IMR-90 (cell line): ENCODE measurements around the gene HOXD13. TPM values are rescaled to one million over a fixed set of nuclear protein-coding genes. Genes with fewer than 3 reads are reported as not detected.

Experiments
- ATAC-seq: fragments of 200-7000 bp; cut with Tn5 transposase; 2 replicates; pipeline ENCODE4 v1.9.1; 2020; ENCODE audit warnings: low read depth, mild to moderate bottlenecking, moderate library complexity
- BruUV-seq: library from RNA; stranded (reverse); fragments of 400-500 nt; replicated peaks from 2 replicates; lab custom pipeline; 2021; lab: Mats Ljungman, UMichigan
- CTCF ChIA-PET: fragments of 300-600 bp; formaldehyde crosslinking; extraction: SDS; loops from one replicate; lab custom pipeline; 2021; ENCODE audit warnings: antibody characterized with exemption; lab: Yijun Ruan, JAX
- POLR2A ChIA-PET: fragments of 300-600 bp; sonication (Branson Sonifier 250); formaldehyde crosslinking; loops from one replicate; lab custom pipeline; 2022; ENCODE audit warnings: antibody characterized with exemption; ENCODE audit not compliant: unreplicated experiment; lab: Charles Lee
- DNase-seq: peaks from one replicate; pipeline ENCODE4 v3.0.0; 2013
- H2AFZ ChIP-seq: replicated peaks from 2 replicates; pipeline ENCODE3; 2013; ENCODE audit warnings: low read length, mild to moderate bottlenecking; ENCODE audit not compliant: poor library complexity
- H2AK5ac ChIP-seq: 2 replicates; pipeline ENCODE4 v1.6.1; 2013; ENCODE audit warnings: low read depth, low read length, inconsistent platforms
- H2AK9ac ChIP-seq: replicated peaks from 2 replicates; pipeline ENCODE3; 2013; ENCODE audit warnings: mild to moderate bottlenecking, low read depth, low read length, moderate library complexity; ENCODE audit not compliant: poor library complexity
- H2BK120ac ChIP-seq: 2 replicates; pipeline ENCODE4 v1.6.1; 2013; ENCODE audit warnings: low read depth, low read length, inconsistent platforms
- H2BK15ac ChIP-seq: 3 replicates; pipeline ENCODE4 v1.6.1; 2013; ENCODE audit warnings: low read depth, low read length, inconsistent platforms
- H2BK20ac ChIP-seq: 2 replicates; pipeline ENCODE4 v1.6.1; 2013; ENCODE audit warnings: low read depth, mild to moderate bottlenecking, inconsistent platforms, low read length, moderate library complexity
- H2BK5ac ChIP-seq: 2 replicates; pipeline ENCODE4 v1.6.1; 2013; ENCODE audit warnings: mild to moderate bottlenecking, low read depth, low read length, inconsistent platforms; ENCODE audit not compliant: poor library complexity, severe bottlenecking
- H3K14ac ChIP-seq: replicated peaks from 2 replicates; pipeline ENCODE4 v1.6.1; 2013; ENCODE audit warnings: low read depth, low read length, inconsistent platforms
- H3K18ac ChIP-seq: 2 replicates; pipeline ENCODE4 v1.6.1; 2013; ENCODE audit warnings: low read depth, low read length, control low read depth
- H3K23ac ChIP-seq: 2 replicates; pipeline ENCODE4 v1.6.1; 2013; ENCODE audit warnings: low read depth, low read length, inconsistent platforms
- H3K27ac ChIP-seq: 2 replicates; pipeline ENCODE4 v1.5.1; 2013; ENCODE audit warnings: mild to moderate bottlenecking, control low read depth, low read length; ENCODE audit not compliant: insufficient read depth
- H3K27me3 ChIP-seq: 2 replicates; pipeline ENCODE4 v1.6.1; 2013; ENCODE audit warnings: low read length; ENCODE audit not compliant: control insufficient read depth, insufficient read depth
- H3K36me3 ChIP-seq: 2 replicates; pipeline ENCODE4 v1.6.1; 2013; ENCODE audit warnings: low read length, mixed read lengths; ENCODE audit not compliant: control insufficient read depth, insufficient read depth
- H3K4ac ChIP-seq: 2 replicates; pipeline ENCODE4 v1.6.1; 2013; ENCODE audit warnings: low read depth, low read length, inconsistent platforms
- H3K4me1 ChIP-seq: 2 replicates; pipeline ENCODE4 v1.6.1; 2013; ENCODE audit warnings: low read length, mixed read lengths; ENCODE audit not compliant: control insufficient read depth, insufficient read depth
- H3K4me2 ChIP-seq: 2 replicates; pipeline ENCODE4 v1.6.1; 2013; ENCODE audit warnings: low read depth, mild to moderate bottlenecking, control low read depth, low read length, moderate library complexity
- H3K4me3 ChIP-seq: 2 replicates; pipeline ENCODE4 v1.5.1; 2013; ENCODE audit warnings: low read depth, mild to moderate bottlenecking, control low read depth, low read length, moderate library complexity; ENCODE audit not compliant: insufficient read depth
- H3K56ac ChIP-seq: 2 replicates; pipeline ENCODE4 v1.6.1; 2013; ENCODE audit warnings: low read length, inconsistent platforms; ENCODE audit not compliant: insufficient read depth; ENCODE audit errors: extremely low read depth
- H3K79me1 ChIP-seq, 2 experiments: 2 replicates each; pipeline ENCODE4 v1.6.1; 2013; ENCODE audit warnings: low read length in 2 of 2, inconsistent platforms in 1 of 2, low read depth in 1 of 2
- H3K9ac ChIP-seq: 2 replicates; pipeline ENCODE4 v1.6.1; 2013; ENCODE audit warnings: low read depth, low read length, control low read depth
- H3K9me1 ChIP-seq: 2 replicates; pipeline ENCODE4 v1.6.1; 2013; ENCODE audit warnings: low read length, inconsistent platforms; ENCODE audit not compliant: insufficient read depth
- H3K9me3 ChIP-seq: 2 replicates; pipeline ENCODE4 v1.6.1; 2013; ENCODE audit warnings: low read length; ENCODE audit not compliant: control insufficient read depth, insufficient read depth
- H4K20me1 ChIP-seq: 2 replicates; pipeline ENCODE4 v1.6.1; 2013; ENCODE audit warnings: low read length, inconsistent platforms; ENCODE audit not compliant: insufficient read depth
- H4K5ac ChIP-seq: 2 replicates; pipeline ENCODE4 v1.6.1; 2013; ENCODE audit warnings: mild to moderate bottlenecking, low read depth, low read length, control low read depth
- H4K8ac ChIP-seq, 2 experiments: 2 replicates each; pipeline ENCODE4 v1.6.1; 2013; ENCODE audit warnings: low read depth in 2 of 2, low read length in 2 of 2, control low read depth in 1 of 2, inconsistent platforms in 1 of 2
- H4K91ac ChIP-seq: 2 replicates; pipeline ENCODE4 v1.6.1; 2013; ENCODE audit warnings: low read depth, low read length, inconsistent platforms; ENCODE audit not compliant: insufficient read depth
- FOS ChIP-seq: fragments of 150-350 bp; IDR thresholded peaks from 2 replicates; pipeline ENCODE4 v1.6.1; 2016; ENCODE audit warnings: low read depth, low read length
- MAFK ChIP-seq: IDR thresholded peaks from 2 replicates; pipeline ENCODE4 v1.6.1; 2012; ENCODE audit warnings: low read depth, low read length, improper control_type of control experiment
- MAZ ChIP-seq: IDR thresholded peaks from 2 replicates; pipeline ENCODE4 v1.6.1; 2012; ENCODE audit warnings: low read depth, mild to moderate bottlenecking, low read length, improper control_type of control experiment, moderate library complexity, borderline replicate concordance
- MXI1 ChIP-seq: IDR thresholded peaks from 2 replicates; pipeline ENCODE4 v1.6.1; 2012; ENCODE audit warnings: low read depth, mild to moderate bottlenecking, low read length, moderate library complexity, borderline replicate concordance
- POLR2A ChIP-seq: IDR thresholded peaks from 2 replicates; pipeline ENCODE4 v1.6.1; 2012; ENCODE audit warnings: mild to moderate bottlenecking, low read depth, low read length
- RAD21 ChIP-seq: IDR thresholded peaks from 2 replicates; pipeline ENCODE4 v1.6.1; 2012; ENCODE audit warnings: low read length, improper control_type of control experiment
- SMC3 ChIP-seq: fragments of 150-350 bp; IDR thresholded peaks from 2 replicates; pipeline ENCODE4 v1.6.1; 2016; ENCODE audit warnings: low read depth, mild to moderate bottlenecking, antibody characterized with exemption, low read length, moderate library complexity
- WGBS, 2 experiments: methylation state at CpG; one replicate each; pipeline versions ENCODE4 v1.1.5 to v1.1.7; 2013; ENCODE audit warnings: missing lambda C conversion rate in 2 of 2; ENCODE audit not compliant: insufficient read length in 1 of 2; ENCODE audit errors: extremely low coverage in 2 of 2; 5-methylcytosine and 5-hydroxymethylcytosine counted together
- dilution Hi-C: fragments of 300-500 bp; cut with HindIII; formaldehyde crosslinking; loops from one replicate; pipeline ENCODE4 v1.14.3; 2018; ENCODE audit warnings: low sequenced_read_pairs; ENCODE audit not compliant: unreplicated experiment
- in situ Hi-C: fragments of 300-500 bp; cut with MboI; formaldehyde crosslinking; loops from 3 replicates; pipeline ENCODE4 v1.14.3; 2019; ENCODE audit warnings: low sequenced_read_pairs, inconsistent platforms, mixed read lengths
- intact Hi-C: fragments of 100-400 bp; cut with micrococcal nuclease; formaldehyde crosslinking; loops from 2 replicates; pipeline ENCODE4 v1.10.0; 2022
- polyA plus RNA-seq, 3 experiments: library from polyadenylated mRNA; depleted of rRNA; stranded (reverse); fragments of >200 nt; gene quantifications; 2 replicates each; pipeline ENCODE4 v1.2.3, GENCODE V29; 2012; ENCODE audit warnings: low replicate concordance in 1 of 3
- total RNA-seq: library from RNA; depleted of rRNA; stranded (reverse); fragments of >200 nt; gene quantifications from 2 replicates; pipeline ENCODE4 v1.2.3, GENCODE V29; 2012
- TF ChIP-seq, protein P1 (sequence below): fragments of 150-350 bp; IDR thresholded peaks from 2 replicates; pipeline ENCODE4 v1.6.1; 2017; ENCODE audit warnings: mild to moderate bottlenecking, antibody characterized with exemption, low read length, low read depth

Gene HOXD13
- total and polyA plus RNA-seq, 2 of the 4 experiments (the other 2 are of a cell fraction): not detected

GRCh38 chr2:176068419-176068832 lies 24.1 kb upstream of the HOXD13 start:
- H2BK5ac ChIP-seq: no peak overlapping the region
- no peak overlapping the region for H2AFZ ChIP-seq
- no peak for DNase-seq
- no peak overlapping the region for H2BK120ac ChIP-seq
- no peak overlapping the region for H2AK5ac ChIP-seq
- H3K4me1 ChIP-seq: no peaks in the 10 kb centered on the region
- BruUV-seq: no TSS peak
- H3K9ac ChIP-seq: no peak overlapping the region
- ChIA-PET CTCF (interaction anchor here (0.5 kb wide), 1 partner anchor 583 kb away, joined by 7 read pairs; no protein-coding TSS in a partner anchor), POLR2A (no interaction called here)
- no peaks in the 10 kb centered on the region for H3K36me3 ChIP-seq
- in situ Hi-C loops (no loop called here), dilution Hi-C loops (no loop called here), intact Hi-C loops (no loop called here)
- no peak overlapping the region for H3K14ac ChIP-seq
- H3K23ac ChIP-seq: no peak overlapping the region
- no peak overlapping the region for H3K56ac ChIP-seq
- H2BK20ac ChIP-seq: no peak overlapping the region
- H3K9me3 ChIP-seq: peaks cover 6% of the 10 kb centered on the region; the same call in 1 of the 2 replicates
- H3K4me3 ChIP-seq: no peak overlapping the region
- no peaks in the 10 kb centered on the region for H4K20me1 ChIP-seq
- H3K27ac ChIP-seq: no peak overlapping the region
- H3K18ac ChIP-seq: no peak overlapping the region
- no peak overlapping the region for H2AK9ac ChIP-seq
- no peak overlapping the region for H2BK15ac ChIP-seq
- no peak overlapping the region for H4K91ac ChIP-seq
- H4K8ac ChIP-seq: no peak overlapping the region
- 11% methylated on average over 23 of the region's 30 CpGs; no CpG with 5 or more reads in 1 of the 2 experiments for WGBS, 2 experiments
- H3K9me1 ChIP-seq: no peaks in the 10 kb centered on the region
- H3K4ac ChIP-seq: no peak overlapping the region
- ATAC-seq: no peak
- H3K27me3 ChIP-seq: peaks cover 74% of the 10 kb centered on the region
- no peak overlapping the region for H4K5ac ChIP-seq
- no peaks in the 10 kb centered on the region for H3K79me1 ChIP-seq
- H3K4me2 ChIP-seq: no peak overlapping the region
- TF ChIP-seq FOS: no peak
- TF ChIP-seq SMC3: no peak
- TF ChIP-seq RAD21: no peak
- TF ChIP-seq, protein P1, sequence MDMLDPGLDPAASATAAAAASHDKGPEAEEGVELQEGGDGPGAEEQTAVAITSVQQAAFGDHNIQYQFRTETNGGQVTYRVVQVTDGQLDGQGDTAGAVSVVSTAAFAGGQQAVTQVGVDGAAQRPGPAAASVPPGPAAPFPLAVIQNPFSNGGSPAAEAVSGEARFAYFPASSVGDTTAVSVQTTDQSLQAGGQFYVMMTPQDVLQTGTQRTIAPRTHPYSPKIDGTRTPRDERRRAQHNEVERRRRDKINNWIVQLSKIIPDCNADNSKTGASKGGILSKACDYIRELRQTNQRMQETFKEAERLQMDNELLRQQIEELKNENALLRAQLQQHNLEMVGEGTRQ: no peak
- TF ChIP-seq MXI1: no peak
- no peak for TF ChIP-seq MAZ
- no peak for TF ChIP-seq POLR2A
- no peak for TF ChIP-seq MAFK
